GM19395 (cell line): ENCODE results near the gene OPN3.

Experiments used
- ATAC-seq: cut with Tn5 transposase; IDR thresholded peaks from one replicate; pipeline ENCODE4 v1.9.1; 2021; ENCODE audit warnings: mild to moderate bottlenecking, moderate library complexity; ENCODE audit not compliant: unreplicated experiment

Gene OPN3

GRCh38 chr1:241646201-241646600 is 6.0 kb upstream of the OPN3 start:
- no peak for ATAC-seq

- ATAC-seq, result no peak
Observed at GRCh38 chr1:241645199-241645598, 5.0 kb upstream of the OPN3 start.

- no peak for ATAC-seq
Observed at GRCh38 chr1:241644259-241644658, 4.1 kb upstream of the OPN3 start.

GRCh38 chr1:241642593-241642944 is 2.4 kb upstream of the OPN3 start:
- ATAC-seq, result no peak

- ATAC-seq, result no peak
Observed at GRCh38 chr1:241641773-241642592, 1.8 kb upstream of the OPN3 start.

GRCh38 chr1:241640867-241641622 is 876 bp upstream of the OPN3 start:
- ATAC-seq, result no peak

GRCh38 chr1:241639623-241640148 is 483 bp downstream of the OPN3 start:
- peak; percentile 58 for ATAC-seq

- ATAC-seq, result peak; percentile 18
Observed at GRCh38 chr1:241638909-241639622, 1.1 kb downstream of the OPN3 start.

- ATAC-seq, result no peak
Observed at GRCh38 chr1:241638099-241638682, 2.0 kb downstream of the OPN3 start.

GRCh38 chr1:241637604-241638003 is 2.6 kb downstream of the OPN3 start:
- ATAC-seq, result no peak

- ATAC-seq, result no peak
Observed at GRCh38 chr1:241637046-241637590, 3.1 kb downstream of the OPN3 start.

- ATAC-seq, result no peak
Observed at GRCh38 chr1:241636291-241636690, 3.9 kb downstream of the OPN3 start.

- no peak for ATAC-seq
Observed at GRCh38 chr1:241635556-241636152, 4.5 kb downstream of the OPN3 start.

- no peak for ATAC-seq
Observed at GRCh38 chr1:241632987-241633386, 7.2 kb downstream of the OPN3 start.

GRCh38 chr1:241631674-241632073 is 8.5 kb downstream of the OPN3 start:
- no peak for ATAC-seq

GRCh38 chr1:241630899-241631298 is 9.3 kb downstream of the OPN3 start:
- ATAC-seq, result no peak

- no peak for ATAC-seq
Observed at GRCh38 chr1:241630476-241630875, 9.7 kb downstream of the OPN3 start.

GRCh38 chr1:241630005-241630404 is 10.2 kb downstream of the OPN3 start:
- no peak for ATAC-seq

GRCh38 chr1:241627453-241628259 is 12.5 kb downstream of the OPN3 start:
- peak; percentile 86 for ATAC-seq

- no peak for ATAC-seq
Observed at GRCh38 chr1:241624935-241625334, 15.2 kb downstream of the OPN3 start.
